HG03439 (cell line): ENCODE results near the gene IGFBP7.

ENCODE experiments used
- ATAC-seq: cut with Tn5 transposase; IDR thresholded peaks from one replicate; pipeline ENCODE4 v1.9.1; 2021; ENCODE audit warnings: mild to moderate bottlenecking, moderate library complexity; ENCODE audit not compliant: unreplicated experiment

The IGFBP7 gene

DNA sequence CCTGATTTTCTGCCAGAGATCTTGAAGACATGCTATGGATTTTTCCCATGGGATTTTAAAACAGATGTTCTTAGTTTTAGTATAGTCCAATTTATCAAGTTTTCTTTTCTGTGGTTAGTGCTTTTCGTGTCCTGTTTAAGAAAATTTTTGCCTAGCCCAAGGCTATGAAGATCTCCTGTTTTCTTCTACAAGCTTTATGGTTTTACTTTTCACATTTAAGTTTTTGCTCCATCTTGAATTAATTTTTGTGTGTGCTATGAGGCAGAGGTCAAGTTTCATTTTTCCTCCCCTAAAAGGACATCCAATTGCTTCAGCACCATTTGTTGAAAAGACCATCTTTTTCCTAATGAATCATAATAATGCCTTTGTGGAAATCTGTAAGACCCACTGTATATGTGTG lies 65.9 kb downstream of the IGFBP7 start:
- no peak for ATAC-seq

DNA sequence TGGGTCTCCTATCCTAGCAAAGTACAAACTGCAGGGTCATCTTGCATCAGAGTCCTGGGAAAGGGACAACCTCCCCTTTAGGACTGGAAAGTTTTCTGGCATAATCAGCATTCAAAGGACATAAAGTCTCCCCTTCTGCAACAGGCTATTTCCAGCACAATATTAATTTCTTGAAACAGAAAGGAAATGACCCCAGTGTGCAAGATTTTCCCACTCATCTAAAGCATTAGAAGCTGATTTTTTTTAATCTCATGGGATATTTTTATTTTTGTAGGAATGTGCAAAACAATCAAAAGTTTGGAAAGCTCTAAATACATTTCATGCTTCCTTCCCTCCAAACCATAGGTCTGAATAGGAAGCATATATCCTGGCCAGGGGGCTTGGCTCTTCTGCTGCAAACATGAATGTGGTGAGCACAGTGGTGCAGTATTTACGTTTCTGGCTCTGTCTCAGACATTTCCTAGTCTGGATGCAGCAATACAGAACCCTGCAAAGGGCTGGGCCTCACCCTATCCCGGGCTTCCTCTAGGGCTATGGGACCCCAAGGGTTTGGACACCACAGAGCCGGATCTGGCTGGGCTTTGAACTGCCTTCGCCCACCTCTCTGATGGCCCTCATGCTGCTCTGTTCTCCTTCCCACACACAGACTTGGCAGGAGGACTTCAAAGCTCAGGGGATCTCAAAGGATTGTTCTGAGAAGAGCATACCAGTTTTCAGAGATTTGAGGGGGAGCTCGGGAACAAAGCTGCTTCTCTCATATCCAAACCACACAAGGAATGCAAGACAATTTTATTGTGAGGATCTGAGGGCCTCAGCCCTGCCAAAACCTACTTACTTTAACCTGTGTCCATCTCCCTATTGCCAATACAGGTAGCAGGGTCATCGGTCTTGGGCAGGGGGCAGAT lies 66.6 kb downstream of the IGFBP7 start:
- ATAC-seq, result no peak

DNA sequence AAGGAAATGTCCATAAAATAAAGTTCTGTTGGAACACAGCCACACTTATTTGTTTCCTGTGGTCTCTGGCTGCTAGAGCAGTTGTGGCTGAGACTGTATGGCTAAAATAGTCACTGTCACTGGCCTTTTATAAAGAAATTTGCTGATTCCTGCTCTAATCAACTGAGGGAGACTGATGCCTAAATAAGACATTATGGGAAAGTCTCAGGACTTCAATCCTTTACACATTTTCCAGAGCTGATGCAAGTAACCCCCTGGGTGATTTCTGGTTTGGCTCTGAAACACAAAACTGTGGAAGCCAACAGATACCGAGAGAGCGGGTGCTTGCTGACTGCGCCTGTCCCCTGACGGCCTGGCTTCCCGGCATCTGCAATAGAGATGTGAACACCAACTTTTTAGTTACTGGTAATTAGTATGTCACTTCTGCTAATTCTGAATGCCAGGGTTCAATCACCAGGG lies 67.4 kb downstream of the IGFBP7 start:
- ATAC-seq, result no peak

DNA sequence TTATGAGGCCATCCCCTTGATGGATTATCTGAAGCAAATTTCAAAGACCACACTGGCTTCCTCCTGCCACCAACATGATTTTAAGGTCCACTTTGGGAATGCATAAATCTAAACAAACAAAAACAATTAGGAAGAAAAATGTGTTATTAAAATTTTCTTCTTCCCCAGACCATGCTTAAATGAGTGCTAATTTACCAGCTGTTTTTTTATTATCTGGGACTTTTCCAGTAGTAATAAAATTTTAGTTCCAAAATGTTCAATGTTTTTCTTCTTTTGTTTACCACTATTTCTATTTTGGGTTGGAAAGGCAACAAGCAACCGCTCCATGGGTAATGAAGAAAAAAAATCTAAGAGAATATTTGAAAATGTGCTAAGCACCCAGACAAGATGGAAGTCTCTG lies 69.2 kb downstream of the IGFBP7 start:
- no peak for ATAC-seq

DNA sequence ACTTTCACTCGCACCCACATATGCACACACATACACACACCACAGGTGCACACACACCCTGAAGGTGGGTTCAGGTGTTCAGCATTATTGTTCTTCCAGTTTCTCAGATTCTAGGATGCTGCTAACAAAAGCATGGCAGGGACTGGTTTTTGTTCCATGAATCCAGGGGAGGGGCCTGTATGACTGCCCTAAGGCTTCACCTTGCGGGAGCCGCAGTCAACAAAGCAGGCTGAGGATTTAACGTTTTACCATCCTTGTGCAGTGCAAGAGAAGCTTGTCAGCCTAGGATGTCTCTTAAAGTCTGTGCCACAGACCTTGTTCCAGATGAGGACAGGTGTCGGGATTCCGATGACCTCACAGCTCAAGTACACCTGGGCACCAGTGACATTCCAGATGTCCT lies 69.7 kb downstream of the IGFBP7 start:
- ATAC-seq, result no peak

DNA sequence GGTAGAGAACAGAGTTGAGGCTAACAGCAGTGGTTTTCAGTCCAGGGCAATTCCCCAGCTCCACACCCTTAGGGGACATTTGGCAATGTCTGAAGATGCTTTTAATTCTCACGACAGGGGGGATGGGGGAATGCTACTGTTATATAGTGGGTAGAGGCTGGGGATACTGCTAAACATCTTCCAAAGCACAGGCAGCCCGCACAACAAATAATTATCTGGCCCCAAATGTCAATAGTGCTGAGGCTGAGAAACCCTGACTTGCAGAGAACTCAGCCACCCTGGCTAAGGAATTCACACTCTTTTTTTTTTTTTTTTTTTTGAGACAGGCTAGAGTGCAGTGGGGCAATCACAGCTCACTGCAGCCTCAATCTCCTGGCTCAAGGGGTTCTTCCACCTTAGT lies 70.8 kb downstream of the IGFBP7 start:
- no peak for ATAC-seq

DNA sequence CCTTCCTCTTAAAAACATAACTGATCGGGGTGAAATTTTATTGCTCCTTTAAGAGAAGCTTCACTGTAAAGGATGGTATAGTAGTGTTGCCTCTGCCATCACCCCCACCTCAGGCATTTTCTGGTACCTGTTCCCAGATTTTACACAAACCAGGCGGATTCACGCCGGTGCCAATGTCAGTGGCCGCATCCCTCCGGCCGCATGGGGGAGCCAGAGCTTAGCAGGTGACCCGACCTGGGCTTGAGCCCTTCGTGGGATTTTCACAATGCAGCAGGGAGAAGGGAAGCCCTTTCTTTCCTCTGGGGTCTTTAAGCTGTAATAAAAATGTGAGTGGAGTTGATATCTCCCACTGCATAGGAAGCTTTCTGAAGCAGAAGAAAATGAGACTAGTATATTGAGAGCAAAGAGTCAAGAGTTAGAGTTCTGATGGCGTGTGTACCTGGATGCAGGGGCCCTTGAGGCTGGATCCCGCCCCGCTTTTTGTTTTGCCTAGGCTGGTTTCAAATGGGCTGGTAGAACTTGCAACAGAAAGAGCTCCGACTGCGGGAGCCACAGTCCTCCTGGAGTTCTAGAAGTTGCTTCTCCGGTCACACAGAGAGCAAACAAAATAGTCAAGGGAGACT lies 72.1 kb downstream of the IGFBP7 start:
- no peak for ATAC-seq

DNA sequence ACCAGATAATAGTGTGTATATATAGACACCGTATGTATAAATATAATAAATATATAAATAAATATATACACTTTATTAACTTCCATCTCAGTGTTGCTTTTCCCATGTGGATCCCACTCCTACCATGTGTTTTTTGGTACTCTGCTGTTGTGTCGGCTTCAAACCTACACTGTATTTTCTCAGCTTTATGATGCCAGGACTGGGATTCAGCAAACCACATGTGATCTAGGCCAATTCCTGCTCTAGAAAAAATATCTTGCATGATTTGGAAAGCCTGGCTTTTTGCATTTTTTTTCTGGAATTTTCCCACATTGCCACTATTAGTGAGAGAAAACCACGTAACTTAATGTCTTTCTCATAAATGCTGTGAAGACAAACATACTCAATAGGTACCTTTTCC lies 75.7 kb downstream of the IGFBP7 start:
- ATAC-seq, result no peak

DNA sequence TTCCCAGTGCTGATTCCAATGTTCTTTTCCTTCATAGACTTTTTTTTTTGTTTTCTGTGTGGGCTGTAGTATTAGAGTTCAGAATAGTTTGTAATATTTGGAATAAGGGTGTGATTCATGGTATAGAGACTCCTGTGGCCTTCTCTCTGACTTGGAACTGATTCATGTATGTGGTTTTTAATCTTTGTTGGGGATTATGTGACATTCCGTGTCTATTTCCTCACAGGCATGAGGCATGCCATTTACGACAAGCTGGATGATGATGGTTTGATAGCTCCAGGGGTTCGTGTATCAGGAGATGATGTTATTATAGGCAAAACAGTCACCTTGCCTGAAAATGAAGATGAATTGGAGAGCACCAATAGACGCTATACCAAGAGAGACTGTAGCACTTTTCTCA lies 87.1 kb downstream of the IGFBP7 start:
- ATAC-seq, result no peak

DNA sequence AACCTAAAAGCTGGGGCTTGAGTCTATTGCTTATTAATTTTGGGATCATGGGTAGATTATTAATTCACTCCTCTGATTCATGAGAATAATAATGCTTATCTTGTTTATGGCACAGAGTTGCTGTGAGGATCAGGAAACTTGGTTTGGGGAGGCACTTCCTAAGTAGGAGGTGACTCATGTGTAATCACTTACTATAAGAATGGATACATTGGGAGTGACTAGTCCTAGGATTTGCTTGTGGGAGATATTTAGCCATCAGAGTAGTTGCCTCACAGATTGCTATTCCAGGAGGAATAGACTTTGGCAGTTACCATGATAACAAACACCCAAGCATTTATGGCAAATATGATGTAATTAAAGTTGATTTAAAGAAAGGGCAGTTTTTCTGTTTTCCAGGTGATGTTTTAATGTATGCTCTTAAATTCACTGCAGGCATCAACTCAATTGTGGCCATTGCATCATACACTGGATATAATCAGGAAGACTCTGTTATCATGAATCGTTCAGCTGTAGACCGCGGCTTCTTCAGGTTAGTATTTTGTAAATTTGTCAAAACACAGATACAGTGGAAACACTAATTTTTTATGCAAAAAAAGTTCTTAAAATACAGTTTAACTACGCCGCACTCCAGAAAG lies 89.6 kb downstream of the IGFBP7 start:
- no peak for ATAC-seq

DNA sequence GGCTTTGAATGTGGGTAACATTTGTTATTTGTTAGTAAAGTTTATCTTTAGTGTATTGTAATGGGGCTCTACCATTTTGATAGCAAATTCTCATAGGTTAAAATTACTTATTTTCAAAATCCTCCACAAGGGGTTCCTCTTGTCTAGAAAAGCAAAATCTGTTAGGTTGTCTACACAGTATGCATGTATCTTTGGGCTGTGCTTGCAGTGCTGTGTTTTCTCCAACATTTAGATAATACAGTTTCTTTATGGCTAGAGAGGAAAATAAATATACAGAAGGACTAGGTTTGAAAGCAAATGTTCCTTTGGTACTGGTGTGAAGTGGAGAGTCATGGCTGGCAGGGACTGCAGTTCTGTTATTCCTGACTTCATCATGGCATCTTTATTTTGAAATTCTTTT lies 91.2 kb downstream of the IGFBP7 start:
- ATAC-seq, result no peak

DNA sequence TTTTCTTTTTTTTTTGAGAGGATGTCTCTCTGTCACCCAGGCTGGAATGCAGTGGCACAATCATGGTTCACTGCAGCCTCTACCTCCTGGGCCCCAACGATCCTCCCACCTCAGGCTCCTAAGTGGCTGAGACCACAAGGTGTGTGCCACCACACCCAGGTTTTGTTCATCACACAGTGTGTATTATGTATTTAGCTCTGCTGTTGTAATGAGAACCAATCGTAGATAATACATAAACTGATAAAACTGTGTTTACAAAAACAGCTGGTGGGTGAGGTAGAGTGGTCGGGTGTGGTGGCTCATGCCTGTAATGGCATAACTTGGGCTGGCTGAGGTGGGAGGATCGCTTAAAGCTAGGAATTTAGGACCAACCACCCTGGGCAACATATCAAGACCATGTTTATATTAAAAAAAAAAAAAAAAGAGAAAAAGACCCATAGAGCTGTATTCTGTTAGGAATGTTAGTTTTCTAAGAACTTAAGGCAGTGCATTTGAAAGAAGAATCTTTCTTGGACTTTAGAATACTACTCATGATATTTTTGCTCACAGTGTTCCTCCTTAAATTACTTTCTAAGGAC lies 96.6 kb downstream of the IGFBP7 start:
- ATAC-seq, result no peak

DNA sequence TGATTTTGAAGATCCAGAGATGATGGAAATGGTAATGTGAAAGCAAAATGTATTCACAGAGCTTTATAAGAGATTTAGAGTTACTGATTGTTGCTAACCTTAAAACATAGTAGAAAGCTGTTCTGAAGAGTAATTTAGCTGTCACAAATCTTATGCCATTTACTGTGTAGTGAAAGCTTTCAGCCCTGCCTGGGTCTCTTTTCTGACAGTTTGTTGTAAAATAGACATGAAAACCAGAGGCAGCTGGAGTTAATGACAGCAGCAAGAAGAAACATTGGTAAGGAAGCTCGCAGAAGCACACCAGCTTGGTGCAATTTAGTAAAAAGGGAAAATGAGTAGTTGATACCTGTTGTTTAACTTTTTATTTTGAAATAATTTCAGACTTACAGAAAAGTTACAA lies 110.4 kb downstream of the IGFBP7 start:
- no peak for ATAC-seq

DNA sequence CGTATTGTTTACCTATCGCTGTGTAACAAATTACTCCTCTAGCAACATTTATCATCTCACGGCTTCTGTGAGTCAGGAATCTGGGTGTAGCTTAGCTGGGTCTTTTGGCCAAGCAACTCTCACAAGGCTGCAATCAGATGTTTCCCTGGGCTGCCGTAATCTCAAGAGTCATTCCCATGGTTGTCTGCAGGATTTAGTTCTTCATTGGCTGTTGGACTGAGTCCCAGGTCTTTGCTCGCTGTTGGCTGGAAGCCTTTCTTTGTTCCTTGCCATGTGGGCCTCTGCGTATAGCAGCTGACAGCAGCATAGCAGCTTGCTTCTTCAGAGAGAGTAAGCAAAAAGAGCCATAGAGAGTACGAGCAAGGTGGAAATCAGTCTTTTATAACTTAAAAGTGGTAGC lies 114.7 kb downstream of the IGFBP7 start:
- no peak for ATAC-seq

DNA sequence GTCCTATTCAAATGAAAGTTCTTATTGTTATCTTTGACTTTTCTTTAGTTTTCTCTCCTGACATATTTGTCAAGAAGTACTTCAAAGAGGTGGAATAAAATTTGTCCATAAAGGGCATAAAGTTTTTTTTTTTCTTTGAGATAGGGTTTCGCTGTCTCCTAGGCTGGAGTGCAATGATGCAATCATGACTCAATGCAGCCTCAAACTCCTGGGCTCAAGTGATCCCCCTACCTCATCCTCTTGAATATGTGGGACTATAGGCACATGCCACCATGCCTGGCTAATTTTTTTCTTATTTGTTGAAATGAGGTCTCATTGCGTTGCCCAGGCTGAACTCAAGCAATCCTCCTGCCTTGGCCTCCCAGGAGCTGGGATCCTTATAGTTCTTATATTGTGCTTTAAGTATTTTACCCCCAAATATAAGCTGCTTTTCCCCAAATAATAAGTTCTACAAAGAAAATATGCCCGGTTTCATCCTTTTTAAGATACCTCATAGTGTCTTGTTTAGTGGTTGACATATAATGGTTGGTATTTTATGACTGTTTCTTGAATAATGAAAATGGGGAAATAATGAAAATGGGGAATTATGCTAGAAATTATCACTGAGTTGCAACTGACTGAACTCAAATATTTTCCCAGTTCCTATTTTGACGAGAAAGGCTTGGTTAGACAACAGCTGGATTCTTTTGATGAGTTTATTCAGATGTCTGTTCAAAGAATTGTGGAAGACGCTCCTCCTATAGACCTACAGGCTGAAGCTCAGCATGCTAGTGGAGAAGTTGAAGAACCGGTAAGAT lies 119.9 kb downstream of the IGFBP7 start:
- ATAC-seq, result no peak

DNA sequence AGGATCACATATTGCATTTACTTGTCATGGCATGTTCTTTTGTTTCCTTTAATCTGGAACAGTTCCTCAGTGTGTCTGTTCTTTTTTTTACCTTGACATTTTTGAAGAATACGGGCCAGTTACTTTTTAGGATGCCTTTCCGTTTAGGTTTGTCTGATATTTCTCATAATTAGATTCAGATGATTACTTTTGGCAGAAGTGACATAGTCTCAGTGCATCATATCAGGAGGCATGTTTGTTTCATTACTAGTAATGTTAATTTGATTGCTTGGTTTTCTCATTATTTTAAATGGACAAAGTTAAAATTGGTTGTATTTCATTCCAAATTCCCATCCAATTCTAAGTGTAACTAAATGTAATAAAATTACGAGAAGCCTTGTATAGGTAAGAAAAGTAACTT lies 123.2 kb downstream of the IGFBP7 start:
- ATAC-seq, result no peak

DNA sequence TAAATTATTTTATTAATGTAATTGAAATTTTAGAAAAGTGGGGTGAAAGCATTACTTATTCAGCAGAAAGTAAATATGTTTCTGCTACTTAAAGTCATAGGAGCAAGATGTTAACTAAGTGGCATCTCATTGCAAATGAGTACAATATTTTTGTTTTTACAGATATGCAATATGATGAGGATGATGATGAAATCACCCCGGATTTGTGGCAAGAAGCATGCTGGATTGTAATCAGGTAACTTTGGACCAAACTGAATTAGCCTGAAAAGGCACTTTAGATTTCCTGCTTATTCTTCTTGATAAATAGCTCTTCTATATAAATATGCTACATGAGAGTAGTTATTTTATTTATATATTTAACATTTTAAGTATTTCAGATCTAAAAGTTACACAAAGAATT lies 124.0 kb downstream of the IGFBP7 start:
- no peak for ATAC-seq

DNA sequence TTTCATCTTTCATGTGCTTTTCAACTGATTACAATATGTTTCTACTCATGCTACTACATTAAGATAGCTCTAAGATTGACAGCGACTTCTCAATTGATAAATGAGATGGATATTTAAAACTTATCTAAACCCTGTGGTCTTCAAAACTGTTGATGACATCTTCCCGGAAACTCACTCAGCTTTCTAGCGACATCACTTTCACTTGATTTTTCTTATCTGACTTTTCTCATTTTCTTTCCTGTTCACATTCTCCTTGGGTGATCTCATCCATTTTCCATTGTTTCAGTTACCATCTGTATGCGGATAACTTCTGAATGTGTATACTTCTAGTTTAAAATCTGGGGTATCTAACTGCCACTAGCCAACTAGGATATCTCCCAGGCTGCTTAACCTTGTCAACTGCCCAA lies 128.4 kb downstream of the IGFBP7 start:
- ATAC-seq, result no peak
